PC-9 (cell line): ENCODE measurements around the gene IL1F10.

Experiments used
- CTCF ChIP-seq: fragments of 200-600 bp; sonication (generic); conservative IDR thresholded peaks from 2 replicates; pipeline ENCODE4 v1.6.1; 2017; ENCODE audit warnings: mixed run types, antibody characterized with exemption, mild to moderate bottlenecking, moderate library complexity
- EZH2 ChIP-seq: fragments of 200-600 bp; sonication (generic); IDR thresholded peaks from 2 replicates; pipeline ENCODE4 v1.8.0; 2017; ENCODE audit warnings: antibody characterized with exemption, low read depth

- no peak for TF ChIP-seq EZH2
- no peak for TF ChIP-seq CTCF
These were observed 51.3 kb downstream of the IL1F10 start for GRCh38 chr2:113119111-113119510.
